Astrocyte (in vitro differentiated cells and primary cell): ENCODE data around the gene THNSL1.
"Not testable (repeated sequence)": the region's sequence is repeated elsewhere in the genome, so short reads cannot be mapped to it uniquely, and the experiment has no call there.

Experiments used
- EZH2 ChIP-seq: IDR thresholded peaks from 2 replicates; pipeline ENCODE4 v1.6.1; 2012; ENCODE audit warnings: mild to moderate bottlenecking, low read length, inconsistent platforms; ENCODE audit not compliant: insufficient read depth
- TF ChIP-seq, protein P1 (sequence below): IDR thresholded peaks from 2 replicates; pipeline ENCODE4 v1.5.1; 2011; ENCODE audit warnings: low read depth, mild to moderate bottlenecking, inconsistent platforms, low read length, moderate library complexity; ENCODE audit not compliant: insufficient read depth

DNA sequence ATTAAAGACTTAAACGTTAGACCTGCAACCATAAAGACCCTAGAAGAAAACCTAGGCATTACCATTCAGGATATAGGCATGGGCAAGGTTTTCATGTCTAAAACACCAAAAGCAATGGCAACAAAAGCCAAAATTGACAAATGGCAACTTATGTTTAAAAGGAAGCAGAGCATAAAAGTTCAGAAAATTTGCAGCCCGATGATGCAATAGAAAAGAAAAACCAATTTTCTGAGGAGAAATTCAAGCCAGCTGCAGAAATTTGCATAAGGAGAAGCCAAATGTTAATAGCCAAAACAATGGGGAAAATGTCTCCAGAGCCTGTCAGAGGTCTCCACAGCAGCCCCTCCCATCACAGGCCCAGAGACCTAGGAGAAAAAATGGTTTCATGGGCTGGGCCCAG lies 4.8 kb upstream of the THNSL1 start:
- TF ChIP-seq, protein P1, sequence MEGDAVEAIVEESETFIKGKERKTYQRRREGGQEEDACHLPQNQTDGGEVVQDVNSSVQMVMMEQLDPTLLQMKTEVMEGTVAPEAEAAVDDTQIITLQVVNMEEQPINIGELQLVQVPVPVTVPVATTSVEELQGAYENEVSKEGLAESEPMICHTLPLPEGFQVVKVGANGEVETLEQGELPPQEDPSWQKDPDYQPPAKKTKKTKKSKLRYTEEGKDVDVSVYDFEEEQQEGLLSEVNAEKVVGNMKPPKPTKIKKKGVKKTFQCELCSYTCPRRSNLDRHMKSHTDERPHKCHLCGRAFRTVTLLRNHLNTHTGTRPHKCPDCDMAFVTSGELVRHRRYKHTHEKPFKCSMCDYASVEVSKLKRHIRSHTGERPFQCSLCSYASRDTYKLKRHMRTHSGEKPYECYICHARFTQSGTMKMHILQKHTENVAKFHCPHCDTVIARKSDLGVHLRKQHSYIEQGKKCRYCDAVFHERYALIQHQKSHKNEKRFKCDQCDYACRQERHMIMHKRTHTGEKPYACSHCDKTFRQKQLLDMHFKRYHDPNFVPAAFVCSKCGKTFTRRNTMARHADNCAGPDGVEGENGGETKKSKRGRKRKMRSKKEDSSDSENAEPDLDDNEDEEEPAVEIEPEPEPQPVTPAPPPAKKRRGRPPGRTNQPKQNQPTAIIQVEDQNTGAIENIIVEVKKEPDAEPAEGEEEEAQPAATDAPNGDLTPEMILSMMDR: not testable (repeated sequence)
- TF ChIP-seq EZH2: not testable (repeated sequence)
